Bronchial epithelial cell (primary cell): ENCODE results near the gene CYBA. TPM values are rescaled to one million over a fixed set of nuclear protein-coding genes. Genes with fewer than 3 reads are reported as not detected.

ENCODE experiments used
- DNase-seq: peaks from one replicate; pipeline ENCODE4 v3.0.0-alpha.2; 2010; ENCODE audit warnings: low read depth
- FAIRE-seq: peaks from 2 replicates; lab custom pipeline; 2011; peaks lifted over from hg19 to GRCh38; lab: Jason Lieb, UNC
- H3K27me3 ChIP-seq: 2 replicates; pipeline ENCODE4 v1.5.1; 2011; ENCODE audit warnings: low read length; ENCODE audit not compliant: control insufficient read depth, insufficient read depth
- H3K36me3 ChIP-seq: 2 replicates; pipeline ENCODE4 v1.5.1; 2011; ENCODE audit warnings: low read length; ENCODE audit not compliant: control insufficient read depth, insufficient read depth
- H3K4me3 ChIP-seq: 2 replicates; pipeline ENCODE4 v1.5.1; 2011; ENCODE audit warnings: mild to moderate bottlenecking, low read depth, low read length, control low read depth
- CTCF ChIP-seq: IDR thresholded peaks from 2 replicates; pipeline ENCODE4 v1.5.1; 2011; ENCODE audit warnings: mild to moderate bottlenecking, moderate library complexity, low read length, control low read depth, inconsistent platforms; ENCODE audit not compliant: insufficient read depth, severe bottlenecking
- total RNA-seq: library from RNA; depleted of rRNA; stranded (reverse); fragments of >200 nt; gene quantifications from 2 replicates; pipeline ENCODE4 v1.2.1, GENCODE V29; 2014

CYBA gene
- total RNA-seq, 1 donor from 2014 or later = 134 TPM

GRCh38 chr16:88624977-88625576 is 25.8 kb downstream of the CYBA start:
- Histone ChIP-seq H3K4me3 (no peak overlapping the region), H3K27me3 (no peaks in the 10 kb centered on the region), H3K36me3 (peaks cover 32% of the 10 kb centered on the region)
- TF ChIP-seq CTCF = no peak
- FAIRE-seq (no peak), DNase-seq (no peak)

- no peak for DNase-seq
- TF ChIP-seq CTCF = no peak
- Histone ChIP-seq H3K4me3 (no peak overlapping the region), H3K36me3 (peaks cover 33% of the 10 kb centered on the region), H3K27me3 (no peaks in the 10 kb centered on the region)
- FAIRE-seq = no peak
Measured at GRCh38 chr16:88624481-88624880, 26.4 kb downstream of the CYBA start.

GRCh38 chr16:88623858-88624257 is 27.0 kb downstream of the CYBA start:
- FAIRE-seq (no peak), DNase-seq (no peak)
- Histone ChIP-seq H3K27me3 (no peaks in the 10 kb centered on the region), H3K36me3 (peaks cover 35% of the 10 kb centered on the region), H3K4me3 (no peak overlapping the region)
- TF ChIP-seq CTCF = no peak

- H3K4me3 ChIP-seq = no peak overlapping the region
- peaks cover 38% of the 10 kb centered on the region for H3K36me3 ChIP-seq
- no peak for FAIRE-seq
- H3K27me3 ChIP-seq = no peaks in the 10 kb centered on the region
- TF ChIP-seq CTCF = no peak
- DNase-seq = no peak
Measured at GRCh38 chr16:88622866-88623265, 28.0 kb downstream of the CYBA start.

GRCh38 chr16:88622125-88622524 is 28.7 kb downstream of the CYBA start:
- DNase-seq = no peak
- FAIRE-seq = no peak
- Histone ChIP-seq H3K4me3 (no peak overlapping the region), H3K27me3 (no peaks in the 10 kb centered on the region), H3K36me3 (peaks cover 40% of the 10 kb centered on the region)
- TF ChIP-seq CTCF = no peak
